PC-9 (cell line): Measurements from ENCODE around the gene ITGA5. TPM values are rescaled to one million over a fixed set of nuclear protein-coding genes. Genes with fewer than 3 reads are reported as not detected.

Experiments used
- BruUV-seq: library from RNA; stranded (reverse); fragments of 400-500 nt; replicated peaks from 2 replicates; lab custom pipeline; 2021; lab: Mats Ljungman, UMichigan
- CTCF ChIA-PET: fragments of 300-600 bp; sonication (Branson Sonifier 250); formaldehyde crosslinking; loops from one replicate; lab custom pipeline; 2022; ENCODE audit warnings: antibody characterized with exemption; lab: Charles Lee
- POLR2A ChIA-PET: fragments of 300-600 bp; sonication (Branson Sonifier 250); formaldehyde crosslinking; loops from one replicate; lab custom pipeline; 2022; ENCODE audit warnings: antibody characterized with exemption; ENCODE audit not compliant: unreplicated experiment; lab: Charles Lee
- DNase-seq, 2 experiments: peaks; one replicate each; pipeline versions ENCODE4 v3.0.0 to v3.0.0-alpha.2; 2015 to 2022; ENCODE audit warnings: mixed read lengths in 1 of 2
- H2AFZ ChIP-seq: fragments of 200-600 bp; sonication (generic); 2 replicates; pipeline ENCODE4 v1.8.1; 2017; ENCODE audit warnings: antibody characterized with exemption
- H3F3A ChIP-seq: fragments of 200-600 bp; sonication (generic); 2 replicates; pipeline ENCODE4 v1.8.1; 2017; ENCODE audit warnings: antibody characterized with exemption, mild to moderate bottlenecking, low read depth; ENCODE audit not compliant: insufficient read depth
- H3K27ac ChIP-seq: fragments of 200-600 bp; sonication (generic); 2 replicates; pipeline ENCODE4 v1.6.1; 2016; ENCODE audit warnings: mixed run types
- H3K27me3 ChIP-seq: fragments of 200-600 bp; sonication (generic); 2 replicates; pipeline ENCODE4 v1.6.1; 2016; ENCODE audit warnings: low read depth, mixed run types; ENCODE audit not compliant: insufficient read depth
- H3K36me3 ChIP-seq: fragments of 200-600 bp; sonication (generic); 2 replicates; pipeline ENCODE4 v1.6.1; 2016; ENCODE audit warnings: low read depth, mixed run types
- H3K4me1 ChIP-seq: fragments of 200-600 bp; sonication (generic); replicated peaks from 2 replicates; pipeline ENCODE4 v1.6.1; 2016; ENCODE audit warnings: mixed run types; ENCODE audit not compliant: insufficient read depth
- H3K4me2 ChIP-seq: fragments of 200-600 bp; sonication (generic); 2 replicates; pipeline ENCODE4 v1.6.1; 2017; ENCODE audit warnings: mixed run types
- H3K4me3 ChIP-seq: fragments of 200-600 bp; sonication (generic); 2 replicates; pipeline ENCODE4 v1.6.1; 2016; ENCODE audit warnings: mixed run types
- H3K79me2 ChIP-seq: fragments of 200-600 bp; sonication (generic); 2 replicates; pipeline ENCODE4 v1.6.1; 2017; ENCODE audit warnings: low read depth, mixed run types
- H3K9me2 ChIP-seq: fragments of 200-600 bp; sonication (generic); 2 replicates; pipeline ENCODE4 v1.8.1; 2017; ENCODE audit warnings: mild to moderate bottlenecking; ENCODE audit not compliant: insufficient read depth
- H3K9me3 ChIP-seq: fragments of 200-600 bp; sonication (generic); 2 replicates; pipeline ENCODE4 v1.8.1; 2016; ENCODE audit warnings: low read depth; ENCODE audit not compliant: insufficient read depth
- H4K20me1 ChIP-seq: fragments of 200-600 bp; sonication (generic); 2 replicates; pipeline ENCODE4 v1.8.1; 2017; ENCODE audit not compliant: insufficient read depth
- CTCF ChIP-seq: fragments of 200-600 bp; sonication (generic); conservative IDR thresholded peaks from 2 replicates; pipeline ENCODE4 v1.6.1; 2017; ENCODE audit warnings: mixed run types, antibody characterized with exemption, mild to moderate bottlenecking, moderate library complexity
- EZH2 ChIP-seq: fragments of 200-600 bp; sonication (generic); IDR thresholded peaks from 2 replicates; pipeline ENCODE4 v1.8.0; 2017; ENCODE audit warnings: antibody characterized with exemption, low read depth
- intact Hi-C: fragments of 100-400 bp; cut with micrococcal nuclease; formaldehyde crosslinking; loops from one replicate; pipeline ENCODE4 v1.10.0; 2022; ENCODE audit not compliant: unreplicated experiment
- total RNA-seq: library from RNA; stranded (reverse); gene quantifications from 2 replicates; pipeline ENCODE4 v1.2.3, GENCODE V29; 2021

The ITGA5 gene
- total RNA-seq, 1 experiment from 2014 or later = 28.4 TPM

DNA sequence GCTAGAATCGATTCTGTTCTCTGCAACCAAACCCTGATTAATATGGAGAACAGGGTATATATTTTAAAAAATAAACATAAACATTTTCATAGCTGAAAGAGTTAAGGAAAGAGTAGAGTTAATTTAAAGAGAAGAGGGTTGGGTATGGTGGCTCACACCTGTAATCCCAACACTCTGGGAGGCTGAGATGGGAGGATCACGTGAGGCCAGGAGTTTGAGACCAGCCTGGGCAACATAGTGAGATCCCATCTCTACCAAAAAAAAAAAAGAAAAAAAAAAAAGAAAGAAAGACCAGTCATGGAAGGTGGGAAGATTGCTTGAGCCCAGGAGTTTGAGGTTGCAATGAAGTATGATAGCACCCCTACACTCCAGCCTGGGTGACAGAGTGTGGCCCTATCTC is 28.9 kb upstream of the ITGA5 start:
- Histone ChIP-seq H2AFZ (no peak overlapping the region), H3K27me3 (peaks cover 14% of the 10 kb centered on the region), H3K36me3 (no peaks in the 10 kb centered on the region), H3K9me3 (no peaks in the 10 kb centered on the region), H3K27ac (no peak overlapping the region), H3F3A (0 out of 2 replicates have a peak, but pooled peaks cover 4% of the 10 kb centered on the region), H3K9me2 (no peaks in the 10 kb centered on the region), H3K4me2 (no peak overlapping the region), H3K4me3 (no peak overlapping the region), H4K20me1 (no peaks in the 10 kb centered on the region), H3K79me2 (no peaks in the 10 kb centered on the region), H3K4me1 (no peaks in the 10 kb centered on the region)
- no peak for DNase-seq
- intact Hi-C loops = no loop called here
- no TSS peak for BruUV-seq
- ChIA-PET CTCF (no interaction called here), POLR2A (no interaction called here)
- TF ChIP-seq CTCF = no peak
- TF ChIP-seq EZH2 = no peak

DNA sequence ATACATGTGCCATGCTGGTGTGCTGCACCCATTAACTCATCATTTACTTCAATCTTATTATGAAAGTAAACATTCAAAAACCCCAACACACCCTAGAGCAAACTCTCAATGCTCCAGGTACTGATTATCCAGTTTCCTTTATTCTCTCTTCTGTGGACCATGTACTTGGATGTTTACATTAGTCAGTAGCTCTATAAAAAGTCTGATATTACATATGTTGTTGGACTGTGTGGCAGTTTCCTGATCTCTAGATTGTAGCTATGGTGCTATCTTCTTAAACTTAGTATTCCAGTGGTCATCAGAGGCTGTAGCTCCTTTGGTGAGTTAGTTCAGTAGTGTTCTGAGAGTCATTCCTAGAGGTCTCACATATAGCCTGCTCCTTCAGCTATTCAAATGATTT is 25.1 kb upstream of the ITGA5 start:
- TF ChIP-seq CTCF (no peak), EZH2 (no peak)
- Histone ChIP-seq H3K9me3 (no peaks in the 10 kb centered on the region), H3K27me3 (0 out of 2 replicates have a peak, but pooled peaks cover 3% of the 10 kb centered on the region), H3K4me1 (no peaks in the 10 kb centered on the region), H3K79me2 (no peaks in the 10 kb centered on the region), H3K4me3 (no peak overlapping the region), H3K9me2 (no peaks in the 10 kb centered on the region), H3K27ac (no peak overlapping the region), H4K20me1 (no peaks in the 10 kb centered on the region), H2AFZ (no peak overlapping the region), H3K36me3 (no peaks in the 10 kb centered on the region), H3K4me2 (no peak overlapping the region), H3F3A (0 out of 2 replicates have a peak, but pooled peaks cover 4% of the 10 kb centered on the region)
- intact Hi-C loops = no loop called here
- CTCF ChIA-PET = interaction anchor here (1.0 to 1.1 kb wide), 2 partner anchors 15 to 26 kb away, joined by 3 to 4 read pairs; no protein-coding TSS in a partner anchor
- BruUV-seq = no TSS peak
- DNase-seq = no peak
- POLR2A ChIA-PET = interaction anchor here (0.6 kb wide), 1 partner anchor 427 kb away, joined by 5 read pairs; no protein-coding TSS in a partner anchor

DNA sequence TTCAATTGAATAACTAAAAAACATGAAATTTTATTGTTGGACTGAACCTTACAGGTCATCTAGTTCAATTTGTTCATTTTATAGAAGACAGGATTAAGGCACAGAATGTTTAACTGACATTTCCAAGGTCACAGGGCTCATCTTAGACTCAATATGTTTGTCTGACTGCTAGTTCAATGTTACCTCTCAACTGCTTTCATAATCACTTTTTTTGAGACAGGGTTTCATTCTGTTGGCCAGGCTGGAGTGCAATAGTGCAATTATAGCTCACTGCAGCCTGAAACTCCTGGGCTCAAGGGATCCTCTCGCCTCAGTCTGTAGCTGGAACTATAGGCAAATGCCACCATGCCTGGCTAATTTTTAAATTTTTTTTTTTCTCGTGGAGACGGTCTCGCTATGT is 24.4 kb upstream of the ITGA5 start:
- no peak overlapping the region for H2AFZ ChIP-seq
- H3K79me2 ChIP-seq = no peaks in the 10 kb centered on the region
- H3F3A ChIP-seq = 0 out of 2 replicates have a peak, but pooled peaks cover 4% of the 10 kb centered on the region
- BruUV-seq = no TSS peak
- H4K20me1 ChIP-seq = no peaks in the 10 kb centered on the region
- H3K27me3 ChIP-seq = 0 out of 2 replicates have a peak, but pooled peaks cover 3% of the 10 kb centered on the region
- no peaks in the 10 kb centered on the region for H3K9me3 ChIP-seq
- H3K9me2 ChIP-seq = no peaks in the 10 kb centered on the region
- CTCF ChIA-PET = interaction anchor here (1.0 kb wide), 1 partner anchor 27 kb away, joined by 4 read pairs; no protein-coding TSS in a partner anchor
- H3K4me2 ChIP-seq = no peak overlapping the region
- no peaks in the 10 kb centered on the region for H3K4me1 ChIP-seq
- intact Hi-C loops = no loop called here
- POLR2A ChIA-PET = no interaction called here
- no peaks in the 10 kb centered on the region for H3K36me3 ChIP-seq
- DNase-seq = no peak
- H3K27ac ChIP-seq = no peak overlapping the region
- TF ChIP-seq EZH2 (no peak), CTCF (no peak)
- H3K4me3 ChIP-seq = no peak overlapping the region
